ENCODE results near the gene EED.
A peak's percentile ranks its signal among the peaks of the same experiment; 100 is the strongest.

The EED gene, protein sequence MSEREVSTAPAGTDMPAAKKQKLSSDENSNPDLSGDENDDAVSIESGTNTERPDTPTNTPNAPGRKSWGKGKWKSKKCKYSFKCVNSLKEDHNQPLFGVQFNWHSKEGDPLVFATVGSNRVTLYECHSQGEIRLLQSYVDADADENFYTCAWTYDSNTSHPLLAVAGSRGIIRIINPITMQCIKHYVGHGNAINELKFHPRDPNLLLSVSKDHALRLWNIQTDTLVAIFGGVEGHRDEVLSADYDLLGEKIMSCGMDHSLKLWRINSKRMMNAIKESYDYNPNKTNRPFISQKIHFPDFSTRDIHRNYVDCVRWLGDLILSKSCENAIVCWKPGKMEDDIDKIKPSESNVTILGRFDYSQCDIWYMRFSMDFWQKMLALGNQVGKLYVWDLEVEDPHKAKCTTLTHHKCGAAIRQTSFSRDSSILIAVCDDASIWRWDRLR

DNA sequence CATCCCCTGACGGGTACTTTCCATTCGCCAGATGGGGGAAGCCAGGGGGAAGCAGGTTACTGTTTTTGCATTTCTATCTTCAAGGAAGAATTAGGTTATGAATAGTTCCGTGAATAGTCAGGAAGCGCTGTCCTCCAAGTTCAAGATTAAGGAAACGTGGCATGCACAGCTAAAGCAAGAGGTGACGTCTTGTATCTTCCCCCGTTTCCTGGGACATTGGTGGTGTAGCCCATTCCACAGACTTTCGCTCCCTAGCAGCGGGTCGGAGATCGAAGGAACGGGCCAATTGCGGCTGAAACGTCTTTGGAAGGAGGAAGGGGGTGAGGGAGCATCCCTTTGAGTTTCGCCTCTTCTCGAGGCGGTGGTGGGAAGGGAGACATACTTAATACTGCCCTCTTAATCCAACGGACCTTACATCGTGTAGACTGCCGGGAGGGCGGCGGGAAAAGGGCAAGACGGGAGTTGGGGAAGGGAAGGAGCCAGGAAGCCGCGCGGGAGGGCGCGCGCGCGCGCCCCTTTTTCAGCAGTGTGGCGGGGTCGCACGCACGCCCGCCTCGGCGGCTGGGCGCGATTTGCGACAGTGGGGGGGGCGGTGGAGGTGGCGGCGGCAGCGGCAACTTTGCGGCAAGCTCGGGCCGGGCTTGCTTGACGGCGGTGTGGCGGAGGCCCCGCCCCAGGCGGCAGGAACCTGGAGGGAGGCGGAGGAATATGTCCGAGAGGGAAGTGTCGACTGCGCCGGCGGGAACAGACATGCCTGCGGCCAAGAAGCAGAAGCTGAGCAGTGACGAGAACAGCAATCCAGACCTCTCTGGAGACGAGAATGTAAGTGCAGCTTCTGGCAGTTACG lies at the start of gene EED:
Gene EED (plus strand): TSS at position 232 of the 847 bp plus-strand sequence. CDS start 477 bp downstream, at position 709.
- peak; percentile 84 to 90 for DNase-seq (ENCODE audit: low read depth in 1 of 2, low spot score in 1 of 2)

DNA sequence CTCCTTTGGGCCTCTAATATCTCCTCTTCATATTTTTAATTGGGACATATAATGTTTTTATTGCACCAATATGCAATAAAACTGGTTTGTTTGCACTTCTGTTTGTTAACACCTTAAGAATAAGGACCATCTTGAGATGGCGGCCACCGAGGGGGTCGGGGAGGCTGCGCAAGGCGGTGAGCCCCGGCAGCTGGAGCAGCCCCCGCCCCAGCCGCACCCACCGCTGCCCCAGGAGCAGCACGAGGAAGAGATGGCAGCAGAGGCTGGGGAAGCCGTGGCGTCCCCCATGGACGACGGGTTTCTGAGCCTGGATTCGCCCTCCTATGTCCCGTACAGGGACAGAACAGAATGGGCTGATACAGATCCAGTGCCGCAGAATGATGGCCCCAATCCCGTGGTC lies 49.6 kb upstream of the EED start:
- no peak for DNase-seq (ENCODE audit: low read depth in 1 of 2, low spot score in 1 of 2)

DNA sequence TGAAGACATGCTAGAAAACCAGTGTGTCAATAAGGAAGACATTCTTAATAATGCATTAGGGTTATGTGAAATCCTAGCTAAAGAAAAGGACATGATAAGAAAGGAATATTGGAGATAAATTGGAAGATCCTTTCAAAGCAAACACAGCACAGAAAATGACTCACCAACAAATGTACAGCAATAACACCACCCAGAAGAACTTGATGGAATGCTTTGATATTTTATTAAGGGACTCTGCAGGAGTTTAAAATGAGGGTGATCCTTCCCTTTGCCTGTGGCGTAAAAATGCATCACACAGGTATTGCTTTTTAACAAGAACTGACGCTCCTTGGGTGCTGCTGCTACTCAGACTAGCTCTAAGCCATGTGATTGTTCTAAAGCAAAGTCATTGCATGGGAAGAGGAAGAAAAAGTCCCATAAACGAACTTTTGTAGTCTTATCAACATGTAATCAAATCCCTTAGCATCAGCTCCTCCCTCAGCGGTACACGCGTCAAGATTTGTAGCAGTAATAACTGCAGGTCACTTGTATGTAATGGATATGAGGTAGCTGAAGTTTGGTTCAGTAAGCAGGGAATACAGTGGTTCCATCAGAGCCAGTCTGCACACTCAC lies 48.4 kb upstream of the EED start:
- DNase-seq (ENCODE audit: low read depth in 1 of 2, low spot score in 1 of 2) = no peak

DNA sequence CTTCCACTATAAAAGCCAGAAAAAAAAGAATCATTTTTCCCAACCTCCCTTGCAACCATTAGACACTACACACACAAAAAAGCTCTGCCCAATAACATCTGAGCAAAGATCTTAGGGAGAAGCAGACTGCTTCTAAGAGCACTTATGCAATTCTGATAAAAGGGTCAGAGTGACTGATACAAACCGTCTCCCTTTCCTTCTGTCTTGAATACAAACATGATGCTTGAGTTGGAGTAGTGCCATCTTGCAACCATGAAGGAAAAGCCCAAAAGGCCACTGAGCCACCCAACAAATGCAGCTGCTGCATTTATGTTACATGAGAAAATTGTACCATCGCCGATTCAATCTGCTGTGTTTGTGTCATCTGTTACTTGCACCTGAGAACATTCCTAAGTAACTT lies 47.6 kb upstream of the EED start:
- DNase-seq (ENCODE audit: low read depth in 1 of 2, low spot score in 1 of 2) = no peak

DNA sequence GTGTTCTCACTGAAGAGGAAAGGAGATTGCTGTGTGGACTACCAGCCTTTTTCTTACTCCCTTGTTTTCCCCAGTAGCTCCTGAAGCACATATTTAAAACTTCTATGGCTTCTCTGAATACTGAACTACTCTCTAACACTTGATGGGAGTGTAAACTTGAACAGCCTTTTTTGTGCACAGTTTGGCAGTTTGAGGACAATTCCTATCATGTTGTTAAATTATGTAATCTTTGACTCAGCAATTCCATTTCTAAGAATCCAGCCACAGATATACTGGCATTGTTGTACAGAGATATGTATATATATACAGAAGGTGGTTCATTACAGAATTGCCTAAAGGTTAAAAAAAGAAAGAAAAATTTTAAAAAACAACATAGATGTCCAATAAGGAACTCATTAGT lies 47.1 kb upstream of the EED start:
- no peak for DNase-seq (ENCODE audit: low read depth in 1 of 2, low spot score in 1 of 2)

DNA sequence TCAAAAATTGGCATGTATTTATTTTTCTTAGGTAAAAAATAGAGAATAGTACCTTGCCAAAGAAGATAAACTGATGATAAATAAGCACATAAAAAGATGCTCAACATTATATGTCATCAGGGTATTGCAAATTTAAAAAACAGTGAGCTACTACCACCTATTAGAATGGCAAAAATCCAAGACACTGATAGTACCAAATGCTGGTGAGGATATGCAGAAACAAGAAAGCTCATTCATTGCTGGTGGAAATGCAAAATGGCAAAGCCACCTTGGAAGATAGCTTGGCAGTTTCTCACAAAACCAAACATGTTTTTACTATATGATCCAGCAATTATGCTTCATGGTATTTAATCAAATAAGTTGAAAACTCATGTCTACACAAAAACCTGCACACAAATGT lies 46.4 kb upstream of the EED start:
- DNase-seq (ENCODE audit: low read depth in 1 of 2, low spot score in 1 of 2) = no peak

DNA sequence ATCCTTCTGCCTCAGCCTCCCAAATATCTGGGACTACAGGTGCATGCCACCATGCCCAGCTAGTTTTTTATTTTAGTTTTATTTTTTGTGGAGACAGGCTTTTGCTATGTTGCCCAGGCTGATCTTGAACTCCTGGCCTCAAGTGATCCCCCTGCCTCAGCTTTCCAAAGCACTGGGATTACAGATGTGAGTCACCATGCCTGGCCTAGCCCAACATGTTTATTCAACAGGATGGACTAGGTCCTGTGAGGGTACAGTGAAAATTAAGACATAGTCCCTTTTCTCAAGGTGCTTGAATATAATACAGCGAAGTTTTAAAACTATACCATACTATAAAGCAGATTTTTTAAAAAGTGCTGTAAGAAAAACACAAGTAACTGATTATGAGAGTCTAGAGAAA lies 45.2 kb upstream of the EED start:
- no peak for DNase-seq (ENCODE audit: low read depth in 1 of 2, low spot score in 1 of 2)

DNA sequence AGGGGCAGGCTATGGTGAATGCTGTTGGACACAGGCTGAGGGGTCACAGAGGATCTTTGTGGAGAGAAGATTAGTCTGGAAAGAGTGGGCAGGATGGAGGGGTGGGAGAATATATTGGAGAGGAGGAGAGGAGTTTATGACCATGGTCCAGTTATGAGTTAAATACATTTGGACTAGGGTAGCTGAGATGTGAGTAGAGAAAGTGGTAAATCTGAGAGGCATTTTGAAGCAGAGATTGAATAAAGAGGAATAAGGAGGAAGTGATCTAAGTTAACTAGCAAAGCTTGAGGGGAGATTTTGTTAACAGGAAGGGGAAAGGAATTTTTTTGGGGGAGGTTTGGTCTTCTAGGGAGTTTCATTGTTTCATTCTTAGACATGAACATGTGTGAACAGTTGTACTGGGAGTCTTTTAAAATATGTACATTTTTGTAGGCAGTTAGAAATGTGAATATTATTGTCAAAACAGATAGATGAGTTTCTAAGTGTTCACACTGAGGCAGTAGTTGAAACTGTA lies 43.1 kb upstream of the EED start:
- no peak for DNase-seq (ENCODE audit: low read depth in 1 of 2, low spot score in 1 of 2)

DNA sequence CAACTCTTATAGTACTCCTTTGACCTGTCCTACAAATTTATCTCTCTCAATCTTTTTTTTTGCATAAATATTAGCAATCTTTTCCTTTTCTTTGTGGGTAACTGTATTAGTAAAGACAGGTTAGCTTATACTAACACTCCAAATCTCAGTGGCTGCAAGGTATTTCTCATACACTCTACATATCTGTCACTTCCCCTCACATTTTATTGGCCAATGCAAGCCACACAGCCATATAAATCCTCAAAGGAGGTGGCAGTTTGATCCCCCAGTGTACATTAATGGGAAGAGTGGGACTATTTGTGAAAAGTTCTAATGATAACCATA lies 42.6 kb upstream of the EED start:
- DNase-seq (ENCODE audit: low read depth in 1 of 2, low spot score in 1 of 2) = no peak

DNA sequence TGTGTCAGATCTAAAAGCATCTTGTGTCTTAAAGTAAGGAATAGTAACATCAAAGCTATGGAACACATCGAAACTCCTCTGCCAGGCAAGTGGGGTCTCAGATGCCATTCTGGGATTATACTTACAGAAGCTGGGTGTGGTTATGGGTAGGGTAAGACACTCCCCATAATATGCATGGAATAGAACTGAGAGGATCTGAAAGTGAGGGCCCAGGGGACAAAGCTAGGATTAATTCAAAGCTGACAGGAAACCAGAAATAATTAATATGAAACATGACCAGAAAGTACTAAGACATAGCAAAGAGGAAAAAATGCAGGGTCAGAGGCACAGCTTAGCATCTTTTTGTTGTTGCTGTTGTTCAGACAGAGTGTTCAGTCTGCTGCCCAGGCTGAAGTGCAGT lies 40.2 kb upstream of the EED start:
- no peak for DNase-seq (ENCODE audit: low read depth in 1 of 2, low spot score in 1 of 2)

DNA sequence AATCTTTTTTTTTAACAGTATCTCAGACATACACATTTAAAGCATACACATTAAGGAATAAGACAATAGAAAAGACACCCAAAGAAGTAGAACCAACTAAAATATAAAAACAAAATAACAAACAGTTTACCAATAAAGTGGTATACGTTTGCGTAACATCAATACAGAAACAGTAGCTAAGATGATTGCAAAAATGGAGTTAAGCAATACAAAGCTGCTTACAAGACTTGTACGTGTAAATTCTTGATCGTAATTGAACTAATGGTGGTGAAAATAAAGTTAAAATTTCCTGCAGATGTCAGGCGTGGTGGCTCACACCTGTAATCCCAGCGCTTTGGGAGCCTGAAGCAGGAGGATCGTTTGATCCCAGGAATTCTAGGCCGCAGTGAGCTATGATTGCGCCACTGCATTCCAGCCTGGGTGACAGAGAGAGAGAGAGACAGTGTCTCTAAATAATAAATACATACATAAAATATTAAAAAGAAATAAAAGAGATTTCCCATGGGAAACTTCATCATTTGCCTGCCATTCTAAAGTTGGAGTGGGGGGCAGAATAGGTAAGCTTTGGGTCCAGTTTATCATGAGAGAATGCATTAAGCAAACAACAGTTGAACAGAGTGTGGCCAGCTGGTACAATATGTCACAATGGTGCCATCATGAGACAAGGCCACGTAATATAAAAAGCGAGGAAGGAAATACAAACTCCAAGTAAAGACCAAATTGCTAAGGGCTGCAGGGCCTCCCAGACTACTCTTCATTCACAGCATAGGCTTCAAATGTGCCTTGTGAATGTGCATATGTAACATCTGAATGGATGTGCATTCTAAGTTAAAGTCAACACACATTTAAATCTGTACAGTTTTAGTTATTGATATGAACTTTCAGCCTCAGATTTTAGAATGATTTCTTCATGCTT lies 38.9 kb upstream of the EED start:
- no peak for DNase-seq (ENCODE audit: low read depth in 1 of 2, low spot score in 1 of 2)

DNA sequence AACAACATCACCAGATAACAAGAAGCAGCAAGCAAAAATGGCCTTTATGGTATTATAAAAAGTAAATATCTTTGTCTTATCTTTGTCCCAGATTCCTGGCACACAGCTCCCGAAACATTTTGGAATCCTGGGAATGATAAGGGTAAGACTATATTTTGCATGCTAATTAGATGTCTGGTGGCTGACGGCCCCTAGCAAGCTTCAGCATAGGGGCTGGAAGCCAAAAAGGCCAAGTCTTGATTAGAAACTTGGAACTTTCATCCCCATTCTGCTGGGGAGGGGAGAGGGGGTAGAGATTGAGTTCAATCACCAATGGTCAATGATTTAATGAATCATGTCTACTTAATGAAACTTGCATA lies 38.2 kb upstream of the EED start:
- no peak for DNase-seq (ENCODE audit: low read depth in 1 of 2, low spot score in 1 of 2)

DNA sequence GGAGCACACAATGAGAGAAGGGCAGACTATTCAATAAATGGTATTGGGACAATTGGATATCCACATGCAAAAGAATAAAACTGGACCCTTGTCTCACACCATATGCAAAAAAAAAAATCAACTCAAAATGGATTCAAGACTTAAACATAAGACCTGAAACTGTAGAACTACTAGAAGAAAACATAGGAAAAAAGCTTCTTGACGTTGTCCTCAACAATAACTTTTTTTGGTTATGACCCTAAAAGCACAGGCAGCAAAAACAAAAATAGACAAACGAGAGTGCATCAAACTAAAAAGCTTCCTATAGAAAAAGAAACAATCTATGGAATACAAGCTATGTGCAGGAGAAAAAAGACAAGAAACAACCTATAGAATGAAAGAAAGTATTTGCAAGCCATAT lies 37.1 kb upstream of the EED start:
- DNase-seq (ENCODE audit: low read depth in 1 of 2, low spot score in 1 of 2) = no peak

DNA sequence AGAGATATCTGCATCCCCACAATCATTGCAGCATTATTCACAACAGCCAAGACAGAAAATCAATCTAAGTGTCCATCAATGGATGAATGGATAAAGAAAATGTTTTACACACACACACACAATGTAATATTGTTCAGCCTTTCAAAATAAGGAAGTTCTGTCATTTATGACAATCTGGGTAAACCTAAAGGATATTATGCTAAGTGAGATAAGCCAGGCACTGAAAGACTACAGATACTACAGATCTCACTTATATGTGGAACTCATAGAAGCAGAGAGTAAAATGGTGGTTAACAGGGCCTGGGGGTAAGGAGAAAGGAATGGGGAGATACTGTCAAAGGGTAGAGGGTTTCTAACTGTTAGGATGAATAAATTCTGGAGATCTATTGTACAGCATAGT lies 36.0 kb upstream of the EED start:
- DNase-seq (ENCODE audit: low read depth in 1 of 2, low spot score in 1 of 2) = no peak

DNA sequence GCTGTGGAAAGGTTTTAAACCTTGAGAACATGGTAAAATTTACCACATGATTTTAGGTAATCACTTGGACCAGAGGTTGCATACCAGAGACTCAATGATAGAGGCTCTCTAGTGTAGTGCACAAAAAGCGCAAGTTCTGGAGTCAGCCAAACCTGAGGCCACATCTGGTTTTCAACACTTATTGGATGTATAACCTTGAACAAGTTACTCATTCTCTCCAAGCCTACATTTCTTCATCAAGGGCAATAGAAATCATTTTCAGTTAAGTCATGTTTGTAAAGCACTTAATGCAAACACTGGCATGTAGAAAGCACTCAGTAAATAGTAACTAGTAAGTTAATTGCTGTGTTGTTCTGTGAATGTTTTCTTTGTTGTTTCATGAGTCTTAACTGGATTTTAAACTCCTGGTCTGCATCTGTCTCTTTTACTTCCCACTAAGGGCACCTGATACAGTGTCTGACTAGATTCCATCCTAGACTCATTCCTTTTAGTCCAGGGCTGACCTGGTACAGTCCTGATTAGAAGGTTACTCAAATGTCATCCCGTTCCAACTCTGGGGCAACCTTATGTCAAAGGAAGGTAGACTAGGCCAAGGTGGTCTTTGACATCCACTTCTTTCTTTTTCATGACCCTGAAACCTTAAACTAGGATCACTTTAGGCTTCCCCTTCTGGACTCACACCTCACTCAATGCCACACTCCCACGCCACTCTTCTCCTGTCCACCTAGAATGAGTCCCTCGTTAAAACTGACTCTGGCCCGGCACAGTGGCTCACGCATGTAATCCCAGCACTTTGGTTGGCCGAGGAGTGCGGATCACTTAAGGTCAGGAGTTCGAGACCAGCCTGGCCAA lies 34.5 kb upstream of the EED start:
- DNase-seq (ENCODE audit: low read depth in 1 of 2, low spot score in 1 of 2) = no peak

DNA sequence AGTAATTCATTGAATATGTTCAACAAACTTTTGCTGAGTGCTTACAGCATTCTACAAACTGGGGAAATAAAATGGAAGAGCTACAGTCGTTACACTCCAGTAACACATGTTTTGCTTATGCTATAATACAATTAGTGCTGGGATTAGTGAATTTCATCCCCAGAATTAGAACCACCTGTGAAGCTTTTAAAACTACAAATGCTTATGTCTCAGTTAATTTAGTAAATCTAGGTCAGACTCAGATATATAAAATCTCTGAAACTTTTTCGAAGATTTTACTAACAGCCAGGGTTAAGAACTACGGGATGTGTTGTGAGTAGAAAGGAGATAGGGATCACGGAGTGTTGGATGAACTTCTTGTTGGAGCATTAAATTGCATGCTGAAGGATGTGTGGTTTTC lies 33.7 kb upstream of the EED start:
- DNase-seq (ENCODE audit: low read depth in 1 of 2, low spot score in 1 of 2) = no peak

DNA sequence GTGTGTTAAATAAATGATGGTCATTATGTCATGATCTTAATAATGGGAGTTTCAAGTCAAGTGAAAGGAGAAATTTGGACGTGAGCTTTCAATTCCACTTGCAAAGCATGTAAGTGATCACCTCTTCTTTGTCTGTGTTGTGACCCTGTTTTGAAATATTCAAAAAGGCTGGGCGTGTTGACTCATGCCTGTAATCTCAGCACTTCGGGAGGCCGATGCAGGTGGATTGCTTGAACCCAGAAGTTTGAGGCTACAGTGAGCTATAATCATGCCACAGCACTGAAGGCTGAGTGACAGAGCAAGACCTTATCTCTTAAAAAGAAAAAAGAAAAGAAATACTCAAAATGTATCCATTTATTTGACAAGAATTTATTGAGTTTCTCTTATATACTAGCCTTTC lies 32.9 kb upstream of the EED start:
- no peak for DNase-seq (ENCODE audit: low read depth in 1 of 2, low spot score in 1 of 2)

DNA sequence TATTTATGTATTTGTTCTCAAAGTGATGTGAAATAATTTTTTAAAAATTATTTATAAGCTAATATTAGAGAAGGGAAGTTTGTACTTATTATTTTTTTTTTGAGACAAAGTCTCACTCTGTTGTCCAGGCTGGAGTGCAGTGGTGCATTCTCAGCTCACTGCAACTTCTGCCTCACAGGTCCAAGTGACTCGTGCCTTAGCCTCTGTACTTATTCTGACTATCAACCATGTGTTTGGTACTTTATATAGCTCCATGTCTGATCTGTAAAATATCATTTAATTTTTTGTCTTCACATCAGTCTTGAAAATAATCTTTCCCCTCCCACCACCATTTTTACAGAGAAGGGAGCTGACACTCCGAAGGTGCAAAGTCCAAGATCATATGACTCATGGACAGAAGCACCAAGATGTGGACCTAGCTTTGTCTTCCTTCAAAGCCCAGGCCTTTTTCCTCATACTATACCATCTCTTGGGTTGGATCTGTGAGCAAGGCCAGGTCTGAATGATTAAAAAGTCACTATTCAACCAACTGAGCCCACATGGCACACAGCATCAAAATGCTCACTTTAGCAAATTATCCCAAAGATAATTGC lies 32.4 kb upstream of the EED start:
- DNase-seq (ENCODE audit: low read depth in 1 of 2, low spot score in 1 of 2) = no peak

DNA sequence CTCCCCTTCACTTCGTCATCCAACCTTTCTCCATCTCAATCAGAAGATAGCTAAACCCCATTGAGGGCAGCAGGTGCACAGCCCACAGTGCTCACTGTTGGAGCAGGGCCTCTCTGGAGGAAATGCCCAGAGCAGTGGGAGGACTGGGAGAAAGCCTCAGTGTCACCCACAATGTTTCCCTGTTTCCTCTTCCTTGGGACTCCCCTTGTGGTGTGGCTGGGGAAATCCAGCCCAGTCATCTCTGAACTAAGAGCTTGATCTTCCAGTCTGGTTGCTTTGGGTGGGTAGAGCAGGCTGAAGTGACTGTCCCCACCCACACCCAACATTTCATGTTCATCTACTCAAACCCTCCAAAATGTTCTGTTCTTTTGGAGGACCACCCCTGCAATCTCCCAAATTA lies 29.8 kb upstream of the EED start:
- peak in 1 of 2 donors; percentile 52 for DNase-seq (ENCODE audit: low read depth in 1 of 2, low spot score in 1 of 2)

All from activated T-helper 1 cell treated with anti-CD3 and anti-CD28 coated beads, Interleukin-2, amount 50 U/mL, for 16 hours (primary cell).